Measurements from ENCODE around the gene RECK.

RECK gene

GRCh38 chr9:36138496-36138895 lies 101.8 kb downstream of the RECK start:
- DNase-seq (ENCODE audit: low read depth), result no peak

- DNase-seq (ENCODE audit: low read depth), result no peak
These were observed 102.2 kb downstream of the RECK start for GRCh38 chr9:36138901-36139300.

- DNase-seq (ENCODE audit: low read depth), result no peak
These were observed 103.7 kb downstream of the RECK start for GRCh38 chr9:36140086-36141084.

- DNase-seq (ENCODE audit: low read depth), result no peak
These were observed 104.6 kb downstream of the RECK start for GRCh38 chr9:36141288-36141687.

GRCh38 chr9:36141761-36142160 lies 105.0 kb downstream of the RECK start:
- no peak for DNase-seq (ENCODE audit: low read depth)

GRCh38 chr9:36142510-36143244 lies 106.0 kb downstream of the RECK start:
- DNase-seq (ENCODE audit: low read depth), result no peak

GRCh38 chr9:36143245-36143641 lies 106.5 kb downstream of the RECK start:
- DNase-seq (ENCODE audit: low read depth), result no peak

- no peak for DNase-seq (ENCODE audit: low read depth)
These were observed 107.9 kb downstream of the RECK start for GRCh38 chr9:36144309-36145232.

- no peak for DNase-seq (ENCODE audit: low read depth)
These were observed 109.3 kb downstream of the RECK start for GRCh38 chr9:36145970-36146369.

- DNase-seq (ENCODE audit: low read depth), result no peak
These were observed 109.9 kb downstream of the RECK start for GRCh38 chr9:36146651-36147050.

- no peak for DNase-seq (ENCODE audit: low read depth)
These were observed 110.9 kb downstream of the RECK start for GRCh38 chr9:36147441-36148175.

- DNase-seq (ENCODE audit: low read depth), result peak; percentile 97
These were observed 111.8 kb downstream of the RECK start for GRCh38 chr9:36148311-36149051.

GRCh38 chr9:36149197-36149596 lies 112.5 kb downstream of the RECK start:
- no peak for DNase-seq (ENCODE audit: low read depth)

- DNase-seq (ENCODE audit: low read depth), result no peak
These were observed 114.0 kb downstream of the RECK start for GRCh38 chr9:36150574-36151315.

- no peak for DNase-seq (ENCODE audit: low read depth)
These were observed 114.8 kb downstream of the RECK start for GRCh38 chr9:36151316-36152210.

GRCh38 chr9:36152741-36153438 lies 116.2 kb downstream of the RECK start:
- no peak for DNase-seq (ENCODE audit: low read depth)

- no peak for DNase-seq (ENCODE audit: low read depth)
These were observed 117.0 kb downstream of the RECK start for GRCh38 chr9:36153746-36154145.

GRCh38 chr9:36154331-36154952 lies 117.7 kb downstream of the RECK start:
- peak; percentile 59 for DNase-seq (ENCODE audit: low read depth)

Data from stromal cell of bone marrow (primary cell).